HL-60/S4 treated with phorbol 12-myristate 13-acetate at 8.2 ng/mL for 4 days and 3 days (cell line): ENCODE measurements around the gene ATRIP.
"Not testable (repeated sequence)": the region's sequence is repeated elsewhere in the genome, so short reads cannot be mapped to it uniquely, and the experiment has no call there.

Experiments
- in situ Hi-C: fragments of 300-500 bp; cut with MboI; formaldehyde crosslinking; loops from 2 replicates; pipeline ENCODE4 v1.15.0; 2022; ENCODE audit warnings: low sequenced_read_pairs

ATRIP gene

GRCh38 chr3:48446425-48447193 lies at the start of gene ATRIP:
TSS of gene ATRIP (plus strand) at chr3:48446737. CDS start at chr3:48446846, 109 bp downstream.
- in situ Hi-C loops = loop anchor here (25.0 kb wide), 1 partner anchor 184 kb away; no protein-coding TSS in a partner anchor

GRCh38 chr3:48397767-48398681 lies 48.5 kb upstream of the ATRIP start:
- in situ Hi-C loops = no loop called here

- in situ Hi-C loops = no loop called here
Measured at GRCh38 chr3:48398701-48399386, 47.7 kb upstream of the ATRIP start.

- in situ Hi-C loops = no loop called here
Measured at GRCh38 chr3:48399387-48400172, 47.0 kb upstream of the ATRIP start.

- in situ Hi-C loops = no loop called here
Measured at GRCh38 chr3:48400824-48401433, 45.6 kb upstream of the ATRIP start.

GRCh38 chr3:48401434-48401901 lies 45.1 kb upstream of the ATRIP start:
- in situ Hi-C loops = not testable (repeated sequence)

- in situ Hi-C loops = no loop called here
Measured at GRCh38 chr3:48402281-48402732, 44.2 kb upstream of the ATRIP start.

GRCh38 chr3:48402907-48403306 lies 43.6 kb upstream of the ATRIP start:
- in situ Hi-C loops = no loop called here

GRCh38 chr3:48403533-48404439 lies 42.8 kb upstream of the ATRIP start:
- in situ Hi-C loops = no loop called here

- in situ Hi-C loops = no loop called here
Measured at GRCh38 chr3:48404440-48405342, 41.8 kb upstream of the ATRIP start.

- in situ Hi-C loops = no loop called here
Measured at GRCh38 chr3:48405343-48405881, 41.1 kb upstream of the ATRIP start.

- in situ Hi-C loops = no loop called here
Measured at GRCh38 chr3:48405971-48406370, 40.6 kb upstream of the ATRIP start.

- in situ Hi-C loops = no loop called here
Measured at GRCh38 chr3:48406443-48407431, 39.8 kb upstream of the ATRIP start.

GRCh38 chr3:48407542-48408099 lies 38.9 kb upstream of the ATRIP start:
- in situ Hi-C loops = no loop called here

- in situ Hi-C loops = no loop called here
Measured at GRCh38 chr3:48408823-48409281, 37.7 kb upstream of the ATRIP start.
